Stimulated activated naive CD8-positive, alpha-beta T cell treated with anti-CD3 and anti-CD28 coated beads, Interleukin-15, Interleukin-2, amounts not matched to agents 100 ng/mL and 50 ng/mL, for 24 hours (primary cell): ENCODE results near the gene TICAM1.
"Not testable (repeated sequence)": the region's sequence is repeated elsewhere in the genome, so short reads cannot be mapped to it uniquely, and the experiment has no call there.

Experiments used
- H3K27ac Mint-ChIP-seq: one replicate; pipeline ENCODE4 v1.8.0; 2021; ENCODE audit warnings: mild to moderate bottlenecking, mixed read lengths
- H3K27me3 Mint-ChIP-seq: one replicate; pipeline ENCODE4 v1.8.0; 2021; ENCODE audit warnings: mixed read lengths
- H3K36me3 Mint-ChIP-seq: one replicate; pipeline ENCODE4 v1.8.0; 2021; ENCODE audit warnings: low read depth, mixed read lengths
- H3K4me1 Mint-ChIP-seq: one replicate; pipeline ENCODE4 v1.8.0; 2021; ENCODE audit warnings: low read depth, mixed read lengths
- H3K4me3 Mint-ChIP-seq: one replicate; pipeline ENCODE4 v1.8.0; 2021; ENCODE audit warnings: mild to moderate bottlenecking, mixed read lengths
- H3K9me3 Mint-ChIP-seq: one replicate; pipeline ENCODE4 v1.8.0; 2021; ENCODE audit warnings: mixed read lengths

Gene TICAM1

GRCh38 chr19:4822354-4822753, 9.2 kb downstream of the TICAM1 start:
- not testable (repeated sequence) for H3K27me3 Mint-ChIP-seq, H3K4me3 Mint-ChIP-seq, H3K27ac Mint-ChIP-seq, H3K9me3 Mint-ChIP-seq, H3K4me1 Mint-ChIP-seq
- peaks cover 18% of the 10 kb centered on the region for H3K36me3 Mint-ChIP-seq

- no peaks in the 10 kb centered on the region for H3K4me1 Mint-ChIP-seq
- no peaks in the 10 kb centered on the region for H3K27me3 Mint-ChIP-seq
- H3K36me3 Mint-ChIP-seq = peaks cover 27% of the 10 kb centered on the region
- H3K4me3 Mint-ChIP-seq = no peak overlapping the region
- no peaks in the 10 kb centered on the region for H3K9me3 Mint-ChIP-seq
- no peak overlapping the region for H3K27ac Mint-ChIP-seq
These were observed 10.2 kb downstream of the TICAM1 start for GRCh38 chr19:4821265-4821664.

- no peaks in the 10 kb centered on the region for H3K9me3 Mint-ChIP-seq
- no peak overlapping the region for H3K4me3 Mint-ChIP-seq
- H3K36me3 Mint-ChIP-seq = peaks cover 29% of the 10 kb centered on the region
- no peak overlapping the region for H3K27ac Mint-ChIP-seq
- peaks cover 17% of the 10 kb centered on the region for H3K4me1 Mint-ChIP-seq
- no peaks in the 10 kb centered on the region for H3K27me3 Mint-ChIP-seq
These were observed 13.8 kb downstream of the TICAM1 start for GRCh38 chr19:4817467-4818277.

- H3K4me3 Mint-ChIP-seq = no peak overlapping the region
- no peaks in the 10 kb centered on the region for H3K27me3 Mint-ChIP-seq
- peaks cover 19% of the 10 kb centered on the region for H3K4me1 Mint-ChIP-seq
- peaks cover 25% of the 10 kb centered on the region for H3K36me3 Mint-ChIP-seq
- H3K27ac Mint-ChIP-seq = no peak overlapping the region
- no peaks in the 10 kb centered on the region for H3K9me3 Mint-ChIP-seq
These were observed 14.6 kb downstream of the TICAM1 start for GRCh38 chr19:4816950-4817278.

- Mint-ChIP-seq H3K27me3 (no peaks in the 10 kb centered on the region), H3K4me1 (peaks cover 24% of the 10 kb centered on the region), H3K9me3 (no peaks in the 10 kb centered on the region), H3K36me3 (peaks cover 24% of the 10 kb centered on the region), H3K27ac (no peak overlapping the region), H3K4me3 (no peak overlapping the region)
These were observed 15.1 kb downstream of the TICAM1 start for GRCh38 chr19:4816202-4816949.

- H3K36me3 Mint-ChIP-seq = peaks cover 21% of the 10 kb centered on the region
- peak overlapping the region; percentile 71 for H3K4me3 Mint-ChIP-seq
- H3K4me1 Mint-ChIP-seq = peaks cover 26% of the 10 kb centered on the region
- H3K27me3 Mint-ChIP-seq = no peaks in the 10 kb centered on the region
- H3K27ac Mint-ChIP-seq = peak overlapping the region; percentile 69
- H3K9me3 Mint-ChIP-seq = no peaks in the 10 kb centered on the region
These were observed 15.9 kb downstream of the TICAM1 start for GRCh38 chr19:4815426-4816201.

- no peaks in the 10 kb centered on the region for H3K27me3 Mint-ChIP-seq
- peak overlapping the region; percentile 69 for H3K27ac Mint-ChIP-seq
- peaks cover 21% of the 10 kb centered on the region for H3K36me3 Mint-ChIP-seq
- peaks cover 28% of the 10 kb centered on the region for H3K4me1 Mint-ChIP-seq
- H3K4me3 Mint-ChIP-seq = peak overlapping the region; percentile 71
- H3K9me3 Mint-ChIP-seq = no peaks in the 10 kb centered on the region
These were observed 16.7 kb downstream of the TICAM1 start for GRCh38 chr19:4814625-4815425.

- Mint-ChIP-seq H3K27ac (peak overlapping the region; percentile 26), H3K4me1 (peaks cover 31% of the 10 kb centered on the region), H3K36me3 (peaks cover 8% of the 10 kb centered on the region), H3K4me3 (no peak overlapping the region), H3K27me3 (no peaks in the 10 kb centered on the region), H3K9me3 (no peaks in the 10 kb centered on the region)
These were observed 20.0 kb downstream of the TICAM1 start for GRCh38 chr19:4811328-4812131.

- no peak overlapping the region for H3K27ac Mint-ChIP-seq
- H3K9me3 Mint-ChIP-seq = no peaks in the 10 kb centered on the region
- H3K4me3 Mint-ChIP-seq = no peak overlapping the region
- H3K36me3 Mint-ChIP-seq = no peaks in the 10 kb centered on the region
- no peaks in the 10 kb centered on the region for H3K27me3 Mint-ChIP-seq
- peaks cover 12% of the 10 kb centered on the region for H3K4me1 Mint-ChIP-seq
These were observed 24.3 kb downstream of the TICAM1 start for GRCh38 chr19:4807188-4807587.

- Mint-ChIP-seq H3K4me3 (no peak overlapping the region), H3K27me3 (no peaks in the 10 kb centered on the region), H3K4me1 (peaks cover 7% of the 10 kb centered on the region), H3K36me3 (no peaks in the 10 kb centered on the region), H3K9me3 (no peaks in the 10 kb centered on the region), H3K27ac (no peak overlapping the region)
These were observed 25.1 kb downstream of the TICAM1 start for GRCh38 chr19:4806384-4806783.

GRCh38 chr19:4805140-4805539, 26.4 kb downstream of the TICAM1 start:
- not testable (repeated sequence) for H3K4me3 Mint-ChIP-seq, H3K27ac Mint-ChIP-seq, H3K4me1 Mint-ChIP-seq, H3K9me3 Mint-ChIP-seq, H3K27me3 Mint-ChIP-seq, H3K36me3 Mint-ChIP-seq

GRCh38 chr19:4803736-4804695, 27.5 kb downstream of the TICAM1 start:
- no peak overlapping the region for H3K27ac Mint-ChIP-seq
- no peaks in the 10 kb centered on the region for H3K9me3 Mint-ChIP-seq
- no peaks in the 10 kb centered on the region for H3K36me3 Mint-ChIP-seq
- no peak overlapping the region for H3K4me3 Mint-ChIP-seq
- H3K27me3 Mint-ChIP-seq = no peaks in the 10 kb centered on the region
- H3K4me1 Mint-ChIP-seq = no peaks in the 10 kb centered on the region

GRCh38 chr19:4802711-4803110, 28.8 kb downstream of the TICAM1 start:
- no peaks in the 10 kb centered on the region for H3K9me3 Mint-ChIP-seq
- peaks cover 10% of the 10 kb centered on the region for H3K36me3 Mint-ChIP-seq
- no peaks in the 10 kb centered on the region for H3K27me3 Mint-ChIP-seq
- H3K4me1 Mint-ChIP-seq = no peaks in the 10 kb centered on the region
- no peak overlapping the region for H3K27ac Mint-ChIP-seq
- H3K4me3 Mint-ChIP-seq = no peak overlapping the region
